Effector memory CD8-positive, alpha-beta T cell (primary cell): Measurements from ENCODE around the gene TMEM100.

ENCODE experiments used
- ATAC-seq: fragments of 150-1000 bp; cut with Tn5 transposase; replicated peaks from 2 replicates; pipeline ENCODE4 v1.10.0; 2021; ENCODE audit warnings: mild to moderate bottlenecking, moderate library complexity
- DNase-seq, 3 experiments: peaks; one replicate each; pipeline ENCODE4 v3.0.0; 2021
- H3K27ac Mint-ChIP-seq, 2 donors: one replicate each; pipeline ENCODE4 v1.8.0; 2022; ENCODE audit warnings: mild to moderate bottlenecking in 2 of 2, mixed read lengths in 2 of 2, moderate library complexity in 2 of 2
- H3K27me3 Mint-ChIP-seq, 2 donors: one replicate each; pipeline ENCODE4 v1.8.0; 2022; ENCODE audit warnings: mixed read lengths in 2 of 2
- H3K36me3 Mint-ChIP-seq: one replicate; pipeline ENCODE4 v1.8.0; 2022; ENCODE audit warnings: mild to moderate bottlenecking, moderate library complexity, mixed read lengths; ENCODE audit not compliant: insufficient read depth
- H3K4me1 Mint-ChIP-seq, 2 donors: one replicate each; pipeline ENCODE4 v1.8.0; 2022; ENCODE audit warnings: low read depth in 2 of 2, mixed read lengths in 2 of 2
- H3K4me3 Mint-ChIP-seq, 2 donors: one replicate each; pipeline ENCODE4 v1.8.0; 2022; ENCODE audit warnings: mild to moderate bottlenecking in 2 of 2, mixed read lengths in 2 of 2, moderate library complexity in 2 of 2
- H3K9me3 Mint-ChIP-seq, 2 donors: one replicate each; pipeline ENCODE4 v1.8.0; 2022; ENCODE audit warnings: mixed read lengths in 2 of 2

TMEM100 gene

GRCh38 chr17:55704401-55704800 is 18.3 kb downstream of the TMEM100 start:
- H3K27ac Mint-ChIP-seq: no peak overlapping the region
- H3K36me3 Mint-ChIP-seq: no peaks in the 10 kb centered on the region
- ATAC-seq: no peak
- peaks cover 43 to 57% of the 10 kb centered on the region in 2 donors for H3K27me3 Mint-ChIP-seq
- no peaks in the 10 kb centered on the region for H3K4me1 Mint-ChIP-seq
- H3K9me3 Mint-ChIP-seq: peaks cover 0 to 3% of the 10 kb centered on the region in 2 donors
- H3K4me3 Mint-ChIP-seq: no peak overlapping the region
- DNase-seq: no peak

GRCh38 chr17:55702150-55702549 is 20.5 kb downstream of the TMEM100 start:
- Mint-ChIP-seq H3K27me3 (peaks cover 56 to 60% of the 10 kb centered on the region in 2 donors), H3K27ac (no peak overlapping the region), H3K4me3 (no peak overlapping the region), H3K4me1 (no peaks in the 10 kb centered on the region), H3K36me3 (no peaks in the 10 kb centered on the region), H3K9me3 (peaks cover 0 to 3% of the 10 kb centered on the region in 2 donors)
- ATAC-seq: no peak
- DNase-seq: no peak

- Mint-ChIP-seq H3K4me1 (no peaks in the 10 kb centered on the region), H3K9me3 (peaks cover 0 to 3% of the 10 kb centered on the region in 2 donors), H3K27ac (no peak overlapping the region), H3K27me3 (peaks cover 46 to 55% of the 10 kb centered on the region in 2 donors), H3K4me3 (no peak overlapping the region), H3K36me3 (no peaks in the 10 kb centered on the region)
- DNase-seq: no peak
- ATAC-seq: no peak
Observed at GRCh38 chr17:55699181-55699860, 23.3 kb downstream of the TMEM100 start.

DNA sequence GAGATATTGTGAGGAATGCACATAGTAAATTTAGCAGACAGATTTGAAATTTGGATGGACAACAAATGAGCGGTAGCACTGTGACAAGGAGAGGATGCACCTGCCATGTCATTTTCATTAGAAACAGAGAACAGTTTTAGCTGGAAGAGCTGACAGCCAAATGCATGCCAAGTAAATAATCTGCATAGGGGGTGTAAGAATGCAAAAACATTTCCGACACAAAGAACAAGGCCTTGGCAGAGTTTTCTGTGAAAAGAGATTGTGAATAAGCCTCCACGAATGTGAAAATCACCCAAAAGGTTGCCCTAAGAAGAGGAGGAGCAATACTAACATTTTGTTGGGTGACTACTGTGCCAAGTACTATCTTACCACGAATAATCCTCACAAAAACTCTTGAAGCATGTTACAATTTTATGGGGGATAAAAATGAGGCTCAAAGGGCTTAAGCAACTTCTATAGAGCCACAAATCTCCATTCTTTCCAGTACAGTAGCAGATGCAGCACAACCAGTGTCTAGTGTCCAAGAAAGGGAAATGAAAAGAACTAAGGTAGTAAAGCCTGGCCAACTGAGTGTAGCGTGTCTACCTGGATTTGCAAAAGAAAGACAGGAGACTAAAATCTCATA is 28.3 kb downstream of the TMEM100 start:
- Mint-ChIP-seq H3K27me3 (peaks cover 21 to 23% of the 10 kb centered on the region in 2 donors), H3K4me1 (no peaks in the 10 kb centered on the region), H3K27ac (no peak overlapping the region), H3K4me3 (no peak overlapping the region), H3K36me3 (no peaks in the 10 kb centered on the region), H3K9me3 (no peaks in the 10 kb centered on the region)
- DNase-seq: no peak
- no peak for ATAC-seq

- Mint-ChIP-seq H3K4me3 (no peak overlapping the region), H3K27me3 (peaks cover 20 to 21% of the 10 kb centered on the region in 2 donors), H3K9me3 (no peaks in the 10 kb centered on the region), H3K27ac (no peak overlapping the region), H3K36me3 (no peaks in the 10 kb centered on the region), H3K4me1 (no peaks in the 10 kb centered on the region)
- ATAC-seq (no peak), DNase-seq (no peak)
Observed at GRCh38 chr17:55693254-55694216, 29.1 kb downstream of the TMEM100 start.

DNA sequence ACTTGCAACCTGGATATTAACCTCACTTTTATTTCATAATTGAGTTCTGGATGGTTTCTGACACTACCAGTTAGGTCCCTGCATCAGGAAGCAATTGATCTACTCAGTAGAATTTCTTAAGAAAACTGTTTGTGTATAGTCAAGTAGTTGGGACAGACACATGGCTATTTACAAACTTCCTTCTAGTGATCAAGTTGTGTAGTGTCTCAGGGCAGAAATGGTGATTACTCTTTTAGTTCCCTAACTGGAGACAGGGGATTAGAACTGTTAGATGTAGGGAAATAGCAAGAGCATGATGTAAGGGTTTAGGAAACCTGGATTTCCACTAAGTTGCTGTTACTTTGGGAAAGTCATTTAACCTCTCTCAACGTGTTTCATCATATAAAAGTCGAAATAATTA is 30.4 kb downstream of the TMEM100 start:
- Mint-ChIP-seq H3K36me3 (no peaks in the 10 kb centered on the region), H3K4me1 (no peaks in the 10 kb centered on the region), H3K27me3 (peaks cover 10 to 11% of the 10 kb centered on the region in 2 donors), H3K9me3 (no peaks in the 10 kb centered on the region), H3K4me3 (no peak overlapping the region), H3K27ac (no peak overlapping the region)
- no peak for DNase-seq
- no peak for ATAC-seq

- H3K27ac Mint-ChIP-seq: no peak overlapping the region
- ATAC-seq (no peak), DNase-seq (no peak)
- peaks cover 11 to 12% of the 10 kb centered on the region in 2 donors for H3K27me3 Mint-ChIP-seq
- H3K36me3 Mint-ChIP-seq: no peaks in the 10 kb centered on the region
- H3K9me3 Mint-ChIP-seq: no peaks in the 10 kb centered on the region
- no peak overlapping the region for H3K4me3 Mint-ChIP-seq
- no peaks in the 10 kb centered on the region for H3K4me1 Mint-ChIP-seq
Observed at GRCh38 chr17:55691666-55692065, 31.0 kb downstream of the TMEM100 start.

DNA sequence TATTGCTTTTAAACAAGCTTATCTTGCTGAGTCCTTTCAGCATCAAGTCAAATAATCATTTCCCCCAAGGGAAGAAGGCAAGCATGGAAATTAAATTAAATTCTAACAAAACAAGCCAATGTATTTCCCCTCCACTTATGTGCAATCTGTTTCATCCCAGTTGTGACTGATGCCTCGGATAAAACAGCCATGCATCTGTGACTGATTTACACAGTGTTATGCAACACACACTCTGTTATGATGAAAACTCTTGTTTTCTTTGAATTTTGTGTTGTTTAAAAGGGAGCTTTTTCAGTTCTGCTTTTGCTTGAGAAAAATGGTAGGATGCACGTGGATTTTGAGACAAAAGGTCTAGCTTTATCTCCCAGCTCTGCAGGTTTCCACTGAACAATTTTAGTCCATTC is 32.6 kb downstream of the TMEM100 start:
- Mint-ChIP-seq H3K4me3 (no peak overlapping the region), H3K4me1 (no peaks in the 10 kb centered on the region), H3K27ac (no peak overlapping the region), H3K9me3 (no peaks in the 10 kb centered on the region), H3K27me3 (peaks cover 19 to 22% of the 10 kb centered on the region in 2 donors), H3K36me3 (no peaks in the 10 kb centered on the region)
- DNase-seq (no peak), ATAC-seq (no peak)

DNA sequence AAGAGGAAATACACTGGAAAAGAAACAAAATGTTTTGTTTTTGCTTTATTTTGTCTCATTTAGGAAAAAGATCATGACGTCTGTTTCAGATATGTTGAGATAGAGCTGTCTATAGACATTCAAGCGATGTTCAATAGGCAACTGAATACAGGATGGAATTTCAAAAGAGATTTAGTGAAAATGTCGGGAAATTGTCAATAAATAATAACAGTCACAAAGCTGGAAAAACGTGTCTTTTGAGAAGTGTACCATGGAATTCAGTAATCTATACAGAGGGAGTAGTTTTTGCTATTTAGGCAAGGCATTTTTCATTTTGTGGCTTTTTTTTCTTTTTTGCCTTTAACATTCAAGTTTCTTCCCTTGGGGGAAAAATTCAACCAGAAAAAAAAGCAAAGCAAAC is 33.0 kb downstream of the TMEM100 start:
- Mint-ChIP-seq H3K36me3 (no peaks in the 10 kb centered on the region), H3K4me1 (no peaks in the 10 kb centered on the region), H3K4me3 (no peak overlapping the region), H3K27ac (no peak overlapping the region), H3K27me3 (peaks cover 19 to 26% of the 10 kb centered on the region in 2 donors), H3K9me3 (no peaks in the 10 kb centered on the region)
- DNase-seq (no peak), ATAC-seq (no peak)

GRCh38 chr17:55688057-55688456 is 34.6 kb downstream of the TMEM100 start:
- peaks cover 19 to 27% of the 10 kb centered on the region in 2 donors for H3K27me3 Mint-ChIP-seq
- DNase-seq (no peak), ATAC-seq (no peak)
- H3K4me1 Mint-ChIP-seq: no peaks in the 10 kb centered on the region
- no peaks in the 10 kb centered on the region for H3K36me3 Mint-ChIP-seq
- H3K27ac Mint-ChIP-seq: no peak overlapping the region
- H3K9me3 Mint-ChIP-seq: no peaks in the 10 kb centered on the region
- no peak overlapping the region for H3K4me3 Mint-ChIP-seq

DNA sequence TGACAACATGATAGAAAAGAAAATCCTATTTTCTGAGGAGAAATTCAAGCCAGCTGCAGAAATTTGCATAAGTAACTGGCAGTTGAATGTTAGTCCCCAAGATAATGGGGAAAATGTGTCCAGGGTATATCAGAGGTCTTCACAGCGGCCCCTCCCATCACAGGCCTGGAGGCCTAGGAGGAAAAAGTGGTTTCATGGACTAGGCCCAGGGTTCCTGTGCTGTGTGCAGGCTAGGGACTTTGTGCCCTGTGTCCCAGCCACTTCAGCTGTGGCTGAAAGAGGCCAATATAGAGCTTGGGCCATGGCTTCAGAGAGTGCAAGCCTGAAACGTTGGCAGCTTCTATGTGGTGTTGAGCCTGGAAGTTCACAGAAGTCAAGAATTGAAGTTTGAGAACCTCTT is 35.6 kb downstream of the TMEM100 start:
- no peak overlapping the region for H3K4me3 Mint-ChIP-seq
- no peaks in the 10 kb centered on the region for H3K36me3 Mint-ChIP-seq
- DNase-seq: no peak
- H3K27ac Mint-ChIP-seq: no peak overlapping the region
- H3K9me3 Mint-ChIP-seq: no peaks in the 10 kb centered on the region
- no peak for ATAC-seq
- H3K4me1 Mint-ChIP-seq: no peaks in the 10 kb centered on the region
- H3K27me3 Mint-ChIP-seq: peaks cover 19 to 27% of the 10 kb centered on the region in 2 donors

GRCh38 chr17:55683550-55684315 is 38.9 kb downstream of the TMEM100 start:
- Mint-ChIP-seq H3K27me3 (peaks cover 24 to 41% of the 10 kb centered on the region in 2 donors), H3K36me3 (no peaks in the 10 kb centered on the region), H3K4me1 (no peaks in the 10 kb centered on the region), H3K27ac (no peak overlapping the region), H3K4me3 (no peak overlapping the region), H3K9me3 (peaks cover 0 to 1% of the 10 kb centered on the region in 2 donors)
- no peak for DNase-seq
- no peak for ATAC-seq

DNA sequence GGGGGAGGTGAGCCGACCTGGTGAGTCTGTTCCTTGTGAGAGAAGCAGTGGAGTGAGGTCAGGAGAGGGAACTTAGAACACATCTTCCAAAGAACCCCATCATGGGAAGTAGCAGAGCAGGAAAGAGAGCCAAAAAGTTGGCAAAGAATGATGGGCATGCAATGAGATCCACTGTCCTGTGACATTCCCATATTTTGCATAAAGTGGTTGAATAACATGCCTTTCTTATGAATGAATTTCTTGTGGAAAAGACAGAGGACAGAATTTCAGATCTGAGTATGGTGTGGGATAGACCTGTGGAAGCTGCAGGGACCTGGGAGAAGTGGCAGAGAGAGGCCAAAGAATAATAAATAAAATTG is 41.3 kb downstream of the TMEM100 start:
- H3K36me3 Mint-ChIP-seq: no peaks in the 10 kb centered on the region
- H3K4me3 Mint-ChIP-seq: no peak overlapping the region
- H3K27me3 Mint-ChIP-seq: peaks cover 18 to 50% of the 10 kb centered on the region in 2 donors
- no peaks in the 10 kb centered on the region for H3K4me1 Mint-ChIP-seq
- no peak overlapping the region for H3K27ac Mint-ChIP-seq
- H3K9me3 Mint-ChIP-seq: peaks cover 0 to 1% of the 10 kb centered on the region in 2 donors
- DNase-seq (no peak), ATAC-seq (no peak)
